H9 (cell line): ENCODE measurements around the gene RBMS3. TPM values are rescaled to one million over a fixed set of nuclear protein-coding genes. Genes with fewer than 3 reads are reported as not detected.
A peak's percentile ranks its signal among the peaks of the same experiment; 100 is the strongest.

Experiments
- DNase-seq: peaks from one replicate; pipeline ENCODE4 v3.0.0-alpha.2; 2017
- H2AFZ ChIP-seq: one replicate; pipeline ENCODE4 v1.6.1; 2013; ENCODE audit warnings: mild to moderate bottlenecking, low read length, control low read depth, moderate library complexity
- H2AK5ac ChIP-seq: 2 replicates; pipeline ENCODE4 v1.6.1; 2013; ENCODE audit warnings: low read length, control low read depth, mixed read lengths; ENCODE audit not compliant: insufficient read length
- H2BK120ac ChIP-seq: one replicate; pipeline ENCODE4 v1.6.1; 2013; ENCODE audit warnings: low read depth, mild to moderate bottlenecking, low read length, control low read depth, inconsistent platforms; ENCODE audit not compliant: poor library complexity, severe bottlenecking
- H2BK12ac ChIP-seq: 2 replicates; pipeline ENCODE4 v1.6.1; 2013; ENCODE audit warnings: low read length, control low read depth, mixed read lengths, low read depth; ENCODE audit not compliant: insufficient read length
- H2BK15ac ChIP-seq: 2 replicates; pipeline ENCODE4 v1.6.1; 2013; ENCODE audit warnings: low read depth, low read length, control low read depth
- H2BK20ac ChIP-seq: one replicate; pipeline ENCODE4 v1.6.1; 2013; ENCODE audit warnings: low read depth, mild to moderate bottlenecking, low read length, control low read depth, inconsistent platforms; ENCODE audit not compliant: poor library complexity, severe bottlenecking
- H2BK5ac ChIP-seq: 2 replicates; pipeline ENCODE4 v1.6.1; 2013; ENCODE audit warnings: low read length, control low read depth, mixed read lengths; ENCODE audit not compliant: insufficient read length
- H3K14ac ChIP-seq: 2 replicates; pipeline ENCODE4 v1.6.1; 2013; ENCODE audit warnings: low read length, control low read depth; ENCODE audit not compliant: insufficient read depth
- H3K18ac ChIP-seq: 2 replicates; pipeline ENCODE4 v1.6.1; 2013; ENCODE audit warnings: low read depth, mild to moderate bottlenecking, mixed read lengths, low read length, control low read depth; ENCODE audit not compliant: insufficient read length
- H3K23ac ChIP-seq: 2 replicates; pipeline ENCODE4 v1.6.1; 2013; ENCODE audit warnings: low read length, control low read depth, mixed read lengths, low read depth; ENCODE audit not compliant: insufficient read length
- H3K23me2 ChIP-seq: 2 replicates; pipeline ENCODE4 v1.6.1; 2013; ENCODE audit warnings: low read depth, mild to moderate bottlenecking, mixed read lengths, low read length, control low read depth; ENCODE audit not compliant: insufficient read length, poor library complexity, severe bottlenecking
- H3K27ac ChIP-seq: 2 replicates; pipeline ENCODE4 v1.5.1; 2013; ENCODE audit warnings: low read length, control low read depth, mixed read lengths, low read depth; ENCODE audit not compliant: insufficient read length
- H3K27me3 ChIP-seq: 2 replicates; pipeline ENCODE4 v1.6.1; 2013; ENCODE audit warnings: low read length, control low read depth, inconsistent platforms; ENCODE audit not compliant: insufficient read depth
- H3K4ac ChIP-seq: 2 replicates; pipeline ENCODE4 v1.6.1; 2013; ENCODE audit warnings: low read depth, mild to moderate bottlenecking, control low read depth, inconsistent platforms, low read length, moderate library complexity
- H3K4me1 ChIP-seq: 2 replicates; pipeline ENCODE4 v1.6.1; 2013; ENCODE audit warnings: low read length, control low read depth, inconsistent platforms; ENCODE audit not compliant: insufficient read depth
- H3K4me2 ChIP-seq: 2 replicates; pipeline ENCODE4 v1.6.1; 2013; ENCODE audit warnings: low read length, control low read depth, mixed read lengths; ENCODE audit not compliant: insufficient read length, insufficient read depth
- H3K56ac ChIP-seq: 2 replicates; pipeline ENCODE4 v1.6.1; 2013; ENCODE audit warnings: low read depth, mild to moderate bottlenecking, mixed read lengths, low read length, control low read depth; ENCODE audit not compliant: insufficient read length
- H3K79me1 ChIP-seq: 2 replicates; pipeline ENCODE4 v1.6.1; 2013; ENCODE audit warnings: low read depth, mild to moderate bottlenecking, moderate library complexity, low read length, control low read depth, inconsistent platforms; ENCODE audit not compliant: insufficient read depth, poor library complexity, severe bottlenecking
- H3K79me2 ChIP-seq: 2 replicates; pipeline ENCODE4 v1.6.1; 2013; ENCODE audit warnings: low read length, control low read depth, inconsistent platforms; ENCODE audit not compliant: insufficient read depth
- H3K9ac ChIP-seq: 2 replicates; pipeline ENCODE4 v1.6.1; 2013; ENCODE audit warnings: low read length, control low read depth, mixed read lengths; ENCODE audit not compliant: insufficient read length; ENCODE audit errors: extremely low read depth
- H3K9me3 ChIP-seq: one replicate; pipeline ENCODE4 v1.6.1; 2013; ENCODE audit warnings: low read depth, low read length, inconsistent platforms; ENCODE audit not compliant: control insufficient read depth
- H3T11ph ChIP-seq: one replicate; pipeline ENCODE4 v1.6.1; 2013; ENCODE audit warnings: mild to moderate bottlenecking, low read length, control low read depth, inconsistent platforms
- H4K20me1 ChIP-seq: one replicate; pipeline ENCODE4 v1.6.1; 2013; ENCODE audit not compliant: control insufficient read depth, insufficient read length, insufficient read depth
- H4K5ac ChIP-seq: 2 replicates; pipeline ENCODE4 v1.6.1; 2013; ENCODE audit warnings: low read depth, mild to moderate bottlenecking, mixed read lengths, low read length, control low read depth; ENCODE audit not compliant: insufficient read length
- H4K8ac ChIP-seq: replicated peaks from 2 replicates; pipeline ENCODE4 v1.6.1; 2013; ENCODE audit warnings: low read length, control low read depth, mixed read lengths, low read depth; ENCODE audit not compliant: insufficient read length
- H4K91ac ChIP-seq: 2 replicates; pipeline ENCODE4 v1.6.1; 2013; ENCODE audit warnings: low read depth, mild to moderate bottlenecking, moderate library complexity, mixed read lengths, low read length, control low read depth; ENCODE audit not compliant: insufficient read length
- H3K27ac Mint-ChIP-seq, 3 experiments: 2 replicates in 2 of 3; 3 replicates in 1 of 3; pipeline ENCODE4 v1.8.0; 2020 to 2021; ENCODE audit warnings: mixed read lengths in 3 of 3, mild to moderate bottlenecking in 1 of 3, moderate library complexity in 1 of 3
- H3K27me3 Mint-ChIP-seq: 2 replicates; pipeline ENCODE4 v1.8.0; 2021; ENCODE audit warnings: low read depth, mild to moderate bottlenecking, moderate library complexity, mixed read lengths
- H3K36me3 Mint-ChIP-seq, 3 experiments: 2 replicates in 2 of 3; 3 replicates in 1 of 3; pipeline ENCODE4 v1.8.0; 2020 to 2021; ENCODE audit warnings: low read depth in 3 of 3, mixed read lengths in 3 of 3; ENCODE audit not compliant: insufficient read depth in 1 of 3
- H3K4me1 Mint-ChIP-seq, 2 experiments: 2 replicates each; pipeline ENCODE4 v1.8.0; 2020; ENCODE audit warnings: mixed read lengths in 2 of 2
- H3K4me3 Mint-ChIP-seq, 2 experiments: 2 replicates in 1 of 2; 3 replicates in 1 of 2; pipeline ENCODE4 v1.8.0; 2020 to 2021; ENCODE audit warnings: mild to moderate bottlenecking in 2 of 2, mixed read lengths in 2 of 2, moderate library complexity in 1 of 2
- H3K9me3 Mint-ChIP-seq, 2 experiments: 2 replicates in 1 of 2; 3 replicates in 1 of 2; pipeline ENCODE4 v1.8.0; 2020; ENCODE audit warnings: mild to moderate bottlenecking in 2 of 2, mixed read lengths in 2 of 2, moderate library complexity in 1 of 2
- WGBS: extraction: QIAGEN DNeasy Blood & Tissue Kit; methylation state at CpG from one replicate; pipeline ENCODE4 v1.1.7; 2013; ENCODE audit warnings: missing lambda C conversion rate, low lambda C conversion rate, mixed read lengths; ENCODE audit not compliant: insufficient read length; ENCODE audit errors: extremely low coverage; 5-methylcytosine and 5-hydroxymethylcytosine counted together
- total RNA-seq: library from RNA; stranded (reverse); gene quantifications from 2 replicates; pipeline ENCODE4 v1.2.1, GENCODE V29; 2021
- TF ChIP-seq, protein P1 (sequence below): fragments of 200-600 bp; sonication (generic); conservative IDR thresholded peaks from 3 replicates; pipeline ENCODE4 v1.8.0; 2021; ENCODE audit warnings: antibody characterized with exemption, mild to moderate bottlenecking

RBMS3 gene
- total RNA-seq, 1 experiment from 2014 or later, result 8.1 TPM

DNA sequence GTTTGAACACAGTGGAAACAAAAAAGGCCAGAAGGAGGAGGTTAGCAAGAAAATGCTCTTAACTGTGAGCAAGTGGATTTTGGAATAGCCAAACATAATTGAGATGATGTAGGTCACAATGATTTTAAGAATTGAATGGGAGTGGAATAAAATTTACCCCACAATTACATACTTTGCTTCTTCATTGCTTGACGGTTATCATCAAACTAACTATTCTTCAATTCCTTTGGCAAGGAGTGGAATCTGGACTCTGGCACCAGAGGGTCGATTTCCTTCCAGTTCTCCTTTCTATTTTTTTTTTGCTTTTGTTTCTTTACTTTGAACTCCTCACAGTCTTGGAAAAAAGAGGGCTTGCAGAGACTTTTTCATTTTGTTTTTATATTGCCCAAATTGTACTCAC lies 691.0 kb downstream of the RBMS3 start:
- Histone ChIP-seq H3K27ac (peak overlapping the region; percentile 84), H3K23me2 (no peaks in the 10 kb centered on the region), H2BK20ac (no peak overlapping the region), H2AK5ac (no peak overlapping the region), H3K79me2 (no peaks in the 10 kb centered on the region), H3K14ac (no peak overlapping the region), H3K18ac (no peak overlapping the region), H3K9ac (no peak overlapping the region), H3K4me1 (peaks cover 3% of the 10 kb centered on the region; the same call in 1 of the 2 replicates), H4K8ac (no peak overlapping the region), H2BK12ac (no peak overlapping the region), H3T11ph (no peak overlapping the region), H2AFZ (no peak overlapping the region), H2BK15ac (no peak overlapping the region), H4K91ac (no peak overlapping the region), H3K4ac (no peak overlapping the region), H2BK120ac (no peak overlapping the region), H3K27me3 (no peaks in the 10 kb centered on the region), H3K79me1 (no peaks in the 10 kb centered on the region), H4K20me1 (no peaks in the 10 kb centered on the region), H3K4me2 (no peak overlapping the region), H2BK5ac (no peak overlapping the region), H3K56ac (no peak overlapping the region), H4K5ac (no peak overlapping the region), H3K9me3 (peaks cover 7% of the 10 kb centered on the region), H3K23ac (no peak overlapping the region)
- H3K4me3 Mint-ChIP-seq, result no peak overlapping the region
- peaks cover 35% of the 10 kb centered on the region in 2 experiments for H3K4me1 Mint-ChIP-seq
- H3K36me3 Mint-ChIP-seq, result peaks cover 13 to 18% (median 13%) of the 10 kb centered on the region in 3 experiments
- peak overlapping the region; percentile 84 to 87 (median 85); a peak in 6 of 7 replicates for H3K27ac Mint-ChIP-seq
- TF ChIP-seq, protein P1, sequence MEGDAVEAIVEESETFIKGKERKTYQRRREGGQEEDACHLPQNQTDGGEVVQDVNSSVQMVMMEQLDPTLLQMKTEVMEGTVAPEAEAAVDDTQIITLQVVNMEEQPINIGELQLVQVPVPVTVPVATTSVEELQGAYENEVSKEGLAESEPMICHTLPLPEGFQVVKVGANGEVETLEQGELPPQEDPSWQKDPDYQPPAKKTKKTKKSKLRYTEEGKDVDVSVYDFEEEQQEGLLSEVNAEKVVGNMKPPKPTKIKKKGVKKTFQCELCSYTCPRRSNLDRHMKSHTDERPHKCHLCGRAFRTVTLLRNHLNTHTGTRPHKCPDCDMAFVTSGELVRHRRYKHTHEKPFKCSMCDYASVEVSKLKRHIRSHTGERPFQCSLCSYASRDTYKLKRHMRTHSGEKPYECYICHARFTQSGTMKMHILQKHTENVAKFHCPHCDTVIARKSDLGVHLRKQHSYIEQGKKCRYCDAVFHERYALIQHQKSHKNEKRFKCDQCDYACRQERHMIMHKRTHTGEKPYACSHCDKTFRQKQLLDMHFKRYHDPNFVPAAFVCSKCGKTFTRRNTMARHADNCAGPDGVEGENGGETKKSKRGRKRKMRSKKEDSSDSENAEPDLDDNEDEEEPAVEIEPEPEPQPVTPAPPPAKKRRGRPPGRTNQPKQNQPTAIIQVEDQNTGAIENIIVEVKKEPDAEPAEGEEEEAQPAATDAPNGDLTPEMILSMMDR, result no peak
- H3K27me3 Mint-ChIP-seq, result no peaks in the 10 kb centered on the region
- no CpG with 5 or more reads among the region's 2 CpGs for WGBS
- DNase-seq, result no peak
- peaks cover 10 to 16% of the 10 kb centered on the region in 2 experiments for H3K9me3 Mint-ChIP-seq
